ENCODE measurements around the gene SIRPA. TPM values are rescaled to one million over a fixed set of nuclear protein-coding genes. Genes with fewer than 3 reads are reported as not detected.

Gene SIRPA
- total RNA-seq, 1 experiment from 2014 or later = 8.9 TPM

- ChIA-PET POLR2A (no interaction called here), CTCF (interaction anchor here (1.3 kb wide), 1 partner anchor 184 kb away, joined by 3 read pairs; no protein-coding TSS in a partner anchor)
- no peak for TF ChIP-seq ZNF121 (CRISPR knock-in tag; IDR thresholded peaks at IDR 0.05)
- TF ChIP-seq ELF4 (CRISPR knock-in tag; IDR thresholded peaks at IDR 0.05; ENCODE audit: low read depth) = no peak
- H3K27me3 Mint-ChIP-seq (ENCODE audit: low read depth) = no peaks in the 10 kb centered on the region; the same call in 1 of the 2 replicates
- DNase-seq (ENCODE audit: low spot score) (no peak), ATAC-seq (no peak)
- no peaks in the 10 kb centered on the region for H3K9me3 Mint-ChIP-seq
- H3K4me3 Mint-ChIP-seq = no peak overlapping the region
- no peak overlapping the region for H3K27ac Mint-ChIP-seq
- H3K4me1 Mint-ChIP-seq = peaks cover 25% of the 10 kb centered on the region
- H3K36me3 Mint-ChIP-seq = no peaks in the 10 kb centered on the region
Observed at GRCh38 chr20:1987826-1988225, 92.6 kb downstream of the SIRPA start.

Other genes starting within 250 kb of the SIRPA start
- not detected in 3 replicates for gene SIRPG, start 237.6 kb upstream of the SIRPA start, total RNA-seq (2021)
- gene PDYN, start 98.7 kb downstream of the SIRPA start, total RNA-seq (2021) = 0.14 to 0.28 TPM (median 0.21 TPM) in 3 replicates
- 35.8 to 37.2 TPM (median 35.9 TPM) in 3 replicates for gene STK35, start 206.4 kb downstream of the SIRPA start, total RNA-seq (2021)